ENCODE data around the gene PPP6R2. TPM values are rescaled to one million over a fixed set of nuclear protein-coding genes. Genes with fewer than 3 reads are reported as not detected.

The PPP6R2 gene
- total RNA-seq, 4 donors from 2014 or later = 32.0 to 56.3 (median 50.9) TPM

DNA sequence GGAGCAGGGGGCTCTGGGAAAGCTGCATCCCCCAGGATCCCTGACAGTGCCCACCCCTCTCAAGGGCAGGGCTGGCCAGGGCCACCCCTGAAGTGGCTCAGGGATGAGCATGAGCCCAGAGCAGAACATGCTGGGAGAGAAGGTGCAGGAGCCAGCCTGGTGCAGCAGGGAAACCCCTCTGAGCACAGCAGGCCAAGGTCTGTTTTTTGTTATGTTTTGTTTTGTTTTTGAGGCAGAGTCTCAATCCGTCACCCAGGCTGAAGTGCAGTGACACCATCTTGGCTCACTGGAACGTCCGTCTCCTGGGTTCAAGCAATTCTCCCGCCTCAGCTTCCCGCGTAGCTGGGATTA lies 132.5 kb downstream of the PPP6R2 start:
- intact Hi-C loops (cut with DNase I; ENCODE audit: low total_unique reads) = no loop called here
- no peak for TF ChIP-seq POLR2A (IDR thresholded peaks at IDR 0.05)
- TF ChIP-seq, protein P1, sequence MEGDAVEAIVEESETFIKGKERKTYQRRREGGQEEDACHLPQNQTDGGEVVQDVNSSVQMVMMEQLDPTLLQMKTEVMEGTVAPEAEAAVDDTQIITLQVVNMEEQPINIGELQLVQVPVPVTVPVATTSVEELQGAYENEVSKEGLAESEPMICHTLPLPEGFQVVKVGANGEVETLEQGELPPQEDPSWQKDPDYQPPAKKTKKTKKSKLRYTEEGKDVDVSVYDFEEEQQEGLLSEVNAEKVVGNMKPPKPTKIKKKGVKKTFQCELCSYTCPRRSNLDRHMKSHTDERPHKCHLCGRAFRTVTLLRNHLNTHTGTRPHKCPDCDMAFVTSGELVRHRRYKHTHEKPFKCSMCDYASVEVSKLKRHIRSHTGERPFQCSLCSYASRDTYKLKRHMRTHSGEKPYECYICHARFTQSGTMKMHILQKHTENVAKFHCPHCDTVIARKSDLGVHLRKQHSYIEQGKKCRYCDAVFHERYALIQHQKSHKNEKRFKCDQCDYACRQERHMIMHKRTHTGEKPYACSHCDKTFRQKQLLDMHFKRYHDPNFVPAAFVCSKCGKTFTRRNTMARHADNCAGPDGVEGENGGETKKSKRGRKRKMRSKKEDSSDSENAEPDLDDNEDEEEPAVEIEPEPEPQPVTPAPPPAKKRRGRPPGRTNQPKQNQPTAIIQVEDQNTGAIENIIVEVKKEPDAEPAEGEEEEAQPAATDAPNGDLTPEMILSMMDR (IDR thresholded peaks at IDR 0.05) = no peak
- H3K4me3 ChIP-seq (ENCODE audit: low read depth, poor library complexity, severe bottlenecking) = no peak overlapping the region
- 79 to 83% methylated on average over 6 of the region's 6 CpGs for WGBS, 2 donors
- no peak for DNase-seq (ENCODE audit: low spot score in 2 of 2)

DNA sequence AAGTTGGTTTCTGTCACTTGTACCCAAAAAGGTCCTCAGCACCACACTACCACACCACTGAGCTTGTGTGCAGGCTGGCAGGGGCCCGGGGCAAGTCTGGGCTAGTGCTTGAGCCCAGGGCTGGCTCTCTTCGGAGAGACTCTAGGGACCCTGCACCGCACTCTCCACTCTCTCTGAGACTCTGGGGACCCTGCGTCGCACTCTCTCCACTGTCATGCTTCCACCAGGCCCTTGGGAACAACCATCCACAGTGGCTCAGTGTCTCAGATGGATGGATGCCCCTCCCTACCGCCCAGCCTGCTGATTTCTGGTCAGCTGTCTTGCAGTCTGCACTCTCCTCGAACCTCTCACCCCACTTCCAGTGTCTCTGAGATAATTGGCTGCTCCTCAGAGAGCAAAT lies 133.7 kb downstream of the PPP6R2 start:
- WGBS, 2 donors = 64 to 70% methylated on average over 7 of the region's 7 CpGs
- intact Hi-C loops (cut with DNase I; ENCODE audit: low total_unique reads) = no loop called here
- no peak overlapping the region for H3K4me3 ChIP-seq (ENCODE audit: low read depth, poor library complexity, severe bottlenecking)
- no peak for DNase-seq (ENCODE audit: low spot score in 2 of 2)
- TF ChIP-seq POLR2A (IDR thresholded peaks at IDR 0.05) = no peak
- TF ChIP-seq, protein P1 (IDR thresholded peaks at IDR 0.05) = no peak

DNA sequence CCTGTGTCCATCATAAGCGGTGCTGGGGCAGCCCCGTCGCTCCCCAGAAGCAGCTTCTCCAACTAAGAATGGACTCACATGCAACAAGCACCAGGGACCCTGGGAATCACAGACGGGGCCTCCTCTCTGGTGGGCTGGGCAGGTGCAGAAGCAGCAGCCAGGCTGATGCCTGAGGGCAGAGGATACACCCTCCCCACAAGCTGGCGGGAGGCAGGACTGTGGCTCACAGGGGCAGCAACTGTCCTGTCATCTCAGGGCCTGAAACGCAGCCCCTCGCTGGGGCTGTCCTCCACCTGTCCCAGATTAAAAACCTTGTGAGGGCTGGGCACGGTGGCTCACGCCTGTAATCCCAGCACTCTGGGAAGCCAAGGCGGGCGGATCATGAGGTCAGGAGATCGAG lies 134.8 kb downstream of the PPP6R2 start:
- DNase-seq (ENCODE audit: low spot score in 2 of 2) = no peak
- 91 to 93% methylated on average over 10 to 12 of the region's 12 CpGs for WGBS, 2 donors
- intact Hi-C loops (cut with DNase I; ENCODE audit: low total_unique reads) = no loop called here

DNA sequence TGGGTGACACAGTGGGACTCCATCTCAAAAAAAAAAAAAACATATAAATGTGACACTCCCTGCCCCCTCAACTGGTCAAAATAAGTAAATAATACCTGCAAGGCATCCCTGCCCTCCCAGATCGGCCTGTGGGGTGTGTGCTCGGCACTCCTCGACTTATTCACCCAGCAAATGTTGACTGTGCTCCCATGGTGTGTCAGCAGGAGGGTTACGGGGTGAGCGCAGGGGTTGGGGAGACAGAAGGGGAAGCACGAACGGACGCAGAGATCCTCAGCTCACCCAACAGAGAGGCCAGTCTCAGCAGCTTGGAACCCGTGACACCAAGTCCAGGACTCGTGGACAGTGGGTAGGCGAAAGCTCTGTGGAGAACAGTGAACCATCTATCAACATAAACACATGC lies 136.6 kb downstream of the PPP6R2 start:
- no peak for TF ChIP-seq POLR2A (IDR thresholded peaks at IDR 0.05)
- TF ChIP-seq, protein P1 (IDR thresholded peaks at IDR 0.05) = no peak
- DNase-seq (ENCODE audit: low spot score in 2 of 2) = no peak
- H3K4me3 ChIP-seq (ENCODE audit: low read depth, poor library complexity, severe bottlenecking) = no peak overlapping the region
- intact Hi-C loops (cut with DNase I; ENCODE audit: low total_unique reads) = no loop called here
- WGBS, 2 donors = 73 to 83% methylated on average over 11 of the region's 11 CpGs

More for the DNA sequence above, 134.8 kb downstream of the PPP6R2 start:
- TF ChIP-seq, protein P1 (IDR thresholded peaks at IDR 0.05) = no peak
- no peak for TF ChIP-seq POLR2A (IDR thresholded peaks at IDR 0.05)
- H3K4me3 ChIP-seq (ENCODE audit: low read depth, poor library complexity, severe bottlenecking) = no peak overlapping the region

DNA sequence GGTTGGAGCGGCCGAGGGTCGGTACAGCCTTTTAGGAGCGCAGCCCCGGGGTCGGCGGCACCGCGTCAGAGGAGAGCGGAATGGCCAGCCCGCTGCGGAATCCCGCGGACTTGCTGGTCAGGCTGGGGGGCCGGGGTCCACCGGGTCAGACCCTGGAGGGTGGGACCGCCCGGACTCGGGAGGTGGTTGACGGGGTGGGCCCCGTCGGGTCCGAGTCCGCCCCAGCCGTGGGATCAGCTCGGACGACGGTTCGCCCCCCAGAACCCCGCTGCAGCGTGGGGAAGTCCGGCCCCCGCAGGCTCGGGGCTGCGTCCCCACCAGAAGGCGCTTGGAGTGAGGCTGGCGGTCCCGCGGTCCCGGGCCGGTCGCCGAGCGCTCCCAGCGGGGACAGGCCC lies 137.9 kb downstream of the PPP6R2 start:
- no peak for DNase-seq (ENCODE audit: low spot score in 2 of 2)
- 9 to 13% methylated on average over 17 to 30 of the region's 45 CpGs for WGBS, 2 donors
- TF ChIP-seq, protein P1 (IDR thresholded peaks at IDR 0.05) = no peak
- no peak overlapping the region for H3K4me3 ChIP-seq (ENCODE audit: low read depth, poor library complexity, severe bottlenecking)
- intact Hi-C loops (cut with DNase I; ENCODE audit: low total_unique reads) = no loop called here

DNA sequence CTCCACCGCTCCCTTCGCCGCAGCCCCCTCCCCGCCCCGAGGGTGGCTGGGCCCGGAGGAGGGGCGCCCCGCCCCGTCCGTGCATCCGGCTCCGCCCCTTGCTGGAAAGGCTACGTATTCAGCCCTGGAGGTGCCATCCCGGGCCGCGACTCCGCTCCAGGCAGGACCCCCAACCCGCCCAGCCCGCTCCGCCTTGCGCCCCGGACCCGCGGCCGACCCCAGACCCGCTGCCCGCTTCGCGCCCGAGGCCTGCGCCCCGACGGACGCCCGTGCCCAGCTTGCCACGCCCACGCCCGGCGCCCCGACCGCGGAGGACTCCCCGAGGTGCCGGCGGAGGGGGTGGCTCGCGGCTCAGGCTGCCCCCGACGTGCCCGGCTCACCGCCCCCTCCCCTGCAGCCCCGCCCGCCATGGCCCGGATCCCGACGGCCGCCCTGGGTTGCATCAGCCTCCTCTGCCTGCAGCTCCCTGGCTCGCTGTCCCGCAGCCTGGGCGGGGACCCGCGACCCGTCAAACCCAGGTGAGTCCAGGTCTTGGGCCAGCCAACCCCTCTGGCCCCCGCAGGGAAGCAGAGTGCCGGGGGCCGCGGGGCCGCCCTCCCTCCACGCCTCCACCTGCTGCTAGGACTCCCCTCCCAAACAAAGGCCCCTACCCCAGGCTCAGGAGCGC lies 138.4 kb downstream of the PPP6R2 start, which contains the start of gene ADM2:
Gene ADM2 (plus strand): TSS at position 104 of the 667 bp plus-strand sequence. CDS start 305 bp downstream, at position 409.
- no peak within 1 kb of the TSS for H3K4me3 ChIP-seq (ENCODE audit: low read depth, poor library complexity, severe bottlenecking)
- no peak for TF ChIP-seq POLR2A (IDR thresholded peaks at IDR 0.05)
- TF ChIP-seq, protein P1 (IDR thresholded peaks at IDR 0.05) = no peak
- 2 to 4% methylated on average over 7 to 46 of the region's 70 CpGs for WGBS, 2 donors
- no peak for DNase-seq (ENCODE audit: low spot score in 2 of 2)
- intact Hi-C loops (cut with DNase I; ENCODE audit: low total_unique reads) = no loop called here
